Mesendoderm (in vitro differentiated cells): ENCODE results near the gene NCF4. TPM values are rescaled to one million over a fixed set of nuclear protein-coding genes. Genes with fewer than 3 reads are reported as not detected.

ENCODE experiments used
- DNase-seq: peaks from one replicate; pipeline ENCODE4 v3.0.0; 2013
- H2AK5ac ChIP-seq: 2 replicates; pipeline ENCODE4 v1.6.1; 2013; ENCODE audit warnings: low read length, inconsistent platforms
- H2BK120ac ChIP-seq: 2 replicates; pipeline ENCODE4 v1.6.1; 2013; ENCODE audit warnings: low read depth, mild to moderate bottlenecking, low read length, moderate library complexity, mixed read lengths
- H2BK15ac ChIP-seq: replicated peaks from 2 replicates; pipeline ENCODE4 v1.6.1; 2013; ENCODE audit warnings: low read depth, mild to moderate bottlenecking, moderate library complexity
- H2BK5ac ChIP-seq: 2 replicates; pipeline ENCODE4 v1.6.1; 2013; ENCODE audit warnings: low read length, inconsistent platforms
- H3K18ac ChIP-seq: 2 replicates; pipeline ENCODE4 v1.6.1; 2013; ENCODE audit warnings: mild to moderate bottlenecking, low read length, mixed read lengths
- H3K23ac ChIP-seq: one replicate; pipeline ENCODE4 v1.6.1; 2013; ENCODE audit warnings: low read length
- H3K27ac ChIP-seq: 2 replicates; pipeline ENCODE4 v1.5.1; 2013; ENCODE audit warnings: low read depth, mild to moderate bottlenecking, inconsistent platforms, low read length, moderate library complexity
- H3K27me3 ChIP-seq: 2 replicates; pipeline ENCODE4 v1.6.1; 2013; ENCODE audit warnings: low read length, control low read depth, mild to moderate bottlenecking, inconsistent platforms; ENCODE audit not compliant: insufficient read depth, poor library complexity
- H3K36me3 ChIP-seq: 2 replicates; pipeline ENCODE4 v1.6.1; 2013; ENCODE audit warnings: low read length, inconsistent platforms; ENCODE audit not compliant: control insufficient read depth, insufficient read depth
- H3K4ac ChIP-seq: one replicate; pipeline ENCODE4 v1.6.1; 2013; ENCODE audit warnings: low read depth, mild to moderate bottlenecking, low read length, moderate library complexity
- H3K4me1 ChIP-seq: 2 replicates; pipeline ENCODE4 v1.6.1; 2013; ENCODE audit warnings: low read depth, low read length, inconsistent platforms; ENCODE audit not compliant: control insufficient read depth
- H3K4me2 ChIP-seq: 2 replicates; pipeline ENCODE4 v1.6.1; 2013; ENCODE audit warnings: low read length
- H3K4me3 ChIP-seq: 2 replicates; pipeline ENCODE4 v1.5.1; 2013; ENCODE audit warnings: mild to moderate bottlenecking, low read length
- H3K56ac ChIP-seq: one replicate; pipeline ENCODE4 v1.6.1; 2013; ENCODE audit warnings: low read length
- H3K79me1 ChIP-seq: 2 replicates; pipeline ENCODE4 v1.6.1; 2013; ENCODE audit warnings: low read length, inconsistent platforms
- H3K79me2 ChIP-seq: 2 replicates; pipeline ENCODE4 v1.6.1; 2013; ENCODE audit warnings: mild to moderate bottlenecking, low read length; ENCODE audit not compliant: control insufficient read depth, insufficient read depth
- H3K9ac ChIP-seq: 2 replicates; pipeline ENCODE4 v1.6.1; 2013; ENCODE audit warnings: low read length, inconsistent platforms
- H4K5ac ChIP-seq: one replicate; pipeline ENCODE4 v1.6.1; 2013; ENCODE audit warnings: low read length
- H4K8ac ChIP-seq: one replicate; pipeline ENCODE4 v1.6.1; 2013; ENCODE audit warnings: low read depth, mild to moderate bottlenecking, control low read depth, low read length, moderate library complexity
- WGBS: extraction: QIAGEN DNeasy Blood & Tissue Kit; methylation state at CpG from one replicate; pipeline ENCODE4 v1.1.7; 2013; ENCODE audit warnings: low lambda C conversion rate, missing lambda C conversion rate; ENCODE audit not compliant: insufficient coverage; ENCODE audit errors: extremely low coverage; 5-methylcytosine and 5-hydroxymethylcytosine counted together
- polyA plus RNA-seq, 2 experiments: library from polyadenylated mRNA; stranded (reverse); fragments of 200-250 nt; gene quantifications; one replicate each; pipeline ENCODE4 v1.2.3, GENCODE V29; 2013

The NCF4 gene
- not detected for polyA plus RNA-seq (2013, experiment 1 of 2)
- not detected for polyA plus RNA-seq (2013, experiment 2 of 2)

DNA sequence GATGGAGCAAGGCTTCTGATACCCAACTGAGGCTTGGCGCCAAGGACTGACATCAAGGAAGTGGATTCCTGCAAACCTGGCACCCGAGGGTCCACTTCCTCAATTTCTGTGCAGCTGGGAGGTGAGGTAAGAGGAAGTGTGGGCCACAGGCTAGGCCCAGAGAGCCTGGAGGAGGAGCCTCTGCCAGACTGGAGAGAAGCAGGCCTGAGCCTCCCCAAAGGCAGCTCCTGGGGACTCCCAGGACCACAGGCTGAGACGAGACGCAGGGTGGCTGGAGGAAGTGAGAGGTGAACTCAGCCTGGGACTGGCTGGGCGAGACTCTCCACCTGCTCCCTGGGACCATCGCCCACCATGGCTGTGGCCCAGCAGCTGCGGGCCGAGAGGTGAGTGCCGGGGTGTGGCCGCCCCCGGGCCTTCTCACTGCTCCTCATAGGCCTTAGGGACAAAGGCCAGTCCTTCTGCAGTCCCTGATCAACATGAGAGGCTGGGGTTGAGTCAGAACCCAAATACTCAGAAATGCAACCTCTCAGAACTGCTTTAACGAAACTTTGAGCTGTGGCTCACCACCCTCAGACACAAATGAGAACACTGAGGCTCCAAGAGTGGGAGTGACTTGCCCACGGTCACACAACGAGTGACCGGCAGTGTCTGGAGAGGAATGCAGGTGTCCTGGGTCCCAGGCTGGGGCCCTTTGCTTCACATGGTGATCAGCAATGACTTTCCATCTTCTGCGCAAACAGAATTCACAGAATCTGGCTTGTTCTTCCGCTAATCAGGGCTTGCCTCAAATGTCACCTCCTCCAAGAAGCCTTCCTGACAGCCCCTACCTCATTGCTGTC, at the start of gene NCF4:
Gene NCF4, plus strand, starts transcription at position 186 of the 839 bp plus-strand sequence. Its CDS starts 166 bp downstream, at position 352.
- Histone ChIP-seq H3K9ac (no peak within 1 kb of the TSS), H2BK15ac (no peak within 1 kb of the TSS), H3K27ac (no peak within 1 kb of the TSS), H3K56ac (no peak within 1 kb of the TSS), H2BK120ac (no peak within 1 kb of the TSS), H3K23ac (no peak within 1 kb of the TSS), H3K79me1 (no peaks in the 10 kb centered on the region), H2AK5ac (no peak within 1 kb of the TSS), H3K4ac (no peak within 1 kb of the TSS), H4K5ac (no peak within 1 kb of the TSS), H3K27me3 (no peaks in the 10 kb centered on the region), H3K79me2 (no peaks in the 10 kb centered on the region), H3K4me3 (no peak within 1 kb of the TSS), H3K4me2 (no peak within 1 kb of the TSS), H3K36me3 (no peaks in the 10 kb centered on the region), H4K8ac (no peak within 1 kb of the TSS), H3K18ac (no peak within 1 kb of the TSS), H2BK5ac (no peak within 1 kb of the TSS), H3K4me1 (peaks cover 1% of the 10 kb centered on the region)
- WGBS = no CpG with 5 or more reads among the region's 17 CpGs
- DNase-seq = no peak

GRCh38 chr22:36811094-36811800, 49.6 kb upstream of the NCF4 start:
- H3K27ac ChIP-seq = no peak overlapping the region
- no peaks in the 10 kb centered on the region for H3K4me1 ChIP-seq
- H3K27me3 ChIP-seq = peaks cover 7% of the 10 kb centered on the region
- no CpG with 5 or more reads among the region's 3 CpGs for WGBS
- no peak overlapping the region for H4K5ac ChIP-seq
- no peak overlapping the region for H3K9ac ChIP-seq
- H2BK5ac ChIP-seq = no peak overlapping the region
- H3K4ac ChIP-seq = no peak overlapping the region
- H3K4me3 ChIP-seq = no peak overlapping the region
- H3K79me2 ChIP-seq = no peaks in the 10 kb centered on the region
- no peaks in the 10 kb centered on the region for H3K36me3 ChIP-seq
- H2BK120ac ChIP-seq = no peak overlapping the region
- no peak overlapping the region for H3K23ac ChIP-seq
- H2BK15ac ChIP-seq = no peak overlapping the region
- no peak overlapping the region for H2AK5ac ChIP-seq
- H3K79me1 ChIP-seq = no peaks in the 10 kb centered on the region
- no peak overlapping the region for H3K4me2 ChIP-seq
- DNase-seq = no peak
- no peak overlapping the region for H3K18ac ChIP-seq
- no peak overlapping the region for H3K56ac ChIP-seq
- no peak overlapping the region for H4K8ac ChIP-seq

GRCh38 chr22:36814801-36815200, 46.0 kb upstream of the NCF4 start:
- Histone ChIP-seq H3K27ac (no peak overlapping the region), H3K4me2 (no peak overlapping the region), H3K18ac (no peak overlapping the region), H2AK5ac (no peak overlapping the region), H4K8ac (no peak overlapping the region), H3K4ac (no peak overlapping the region), H3K4me3 (no peak overlapping the region), H4K5ac (no peak overlapping the region), H3K79me1 (no peaks in the 10 kb centered on the region), H3K79me2 (no peaks in the 10 kb centered on the region), H3K36me3 (no peaks in the 10 kb centered on the region), H3K4me1 (no peaks in the 10 kb centered on the region), H2BK120ac (no peak overlapping the region), H3K27me3 (peaks cover 11% of the 10 kb centered on the region), H3K23ac (no peak overlapping the region), H3K9ac (no peak overlapping the region), H2BK5ac (no peak overlapping the region), H2BK15ac (no peak overlapping the region), H3K56ac (no peak overlapping the region)
- no CpG with 5 or more reads among the region's 10 CpGs for WGBS
- DNase-seq = no peak

DNA sequence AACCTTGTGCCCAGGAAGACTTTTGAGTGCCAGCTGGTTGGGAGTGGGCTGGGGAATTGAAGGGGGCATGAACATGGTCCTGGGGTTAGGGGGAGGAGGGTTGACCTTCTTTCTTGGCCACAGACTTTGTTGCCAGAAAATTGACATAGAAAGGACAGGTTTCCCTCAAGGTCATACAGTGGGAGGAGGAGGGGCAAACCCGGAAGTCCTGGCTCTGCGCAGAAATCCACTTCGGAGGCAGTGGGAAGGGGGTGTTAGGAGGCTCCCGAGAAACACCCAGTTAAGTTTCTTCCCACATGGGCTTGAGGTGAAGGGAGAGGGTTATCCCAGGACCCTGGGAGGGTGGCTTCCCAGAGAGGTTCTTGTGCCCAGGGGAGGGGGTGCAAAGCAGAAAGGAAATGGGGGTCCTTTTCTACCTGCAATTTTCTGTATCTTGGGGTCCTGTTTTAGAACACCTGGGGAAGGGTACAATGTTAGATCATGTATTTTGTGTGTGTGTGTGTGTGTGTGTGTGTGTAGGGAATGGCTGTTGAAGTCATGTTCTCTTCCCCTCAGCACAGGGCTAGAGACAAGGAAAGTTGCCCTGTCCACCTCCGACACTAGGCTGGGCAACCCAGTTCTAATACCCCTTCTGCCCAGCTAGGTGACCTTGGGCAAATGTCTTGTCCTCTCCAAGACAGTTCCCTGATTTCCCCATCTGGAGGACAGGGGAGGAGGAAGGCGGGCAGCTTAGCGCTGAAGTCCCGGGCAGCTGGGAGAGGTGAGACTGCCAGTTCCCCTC, 45.1 kb upstream of the NCF4 start:
- no peak overlapping the region for H3K4me3 ChIP-seq
- WGBS = no CpG with 5 or more reads among the region's 8 CpGs

DNA sequence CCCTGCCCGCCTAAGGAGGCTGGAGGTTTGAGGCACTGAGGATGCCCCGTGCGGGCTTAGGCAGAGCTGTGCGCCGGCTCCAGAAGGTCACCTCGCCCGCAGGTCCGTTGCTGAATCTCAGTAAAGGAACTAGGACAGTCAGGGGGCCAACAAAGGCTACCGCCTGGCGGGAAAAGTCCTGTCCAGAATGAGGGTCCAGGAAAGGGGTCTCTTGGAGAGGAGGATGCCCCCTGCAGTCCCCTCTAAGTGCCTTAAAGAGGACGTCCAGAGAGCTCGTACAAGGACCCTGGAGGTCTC, 44.5 kb upstream of the NCF4 start:
- H2BK15ac ChIP-seq = no peak overlapping the region
- DNase-seq = peak; percentile 25
- H3K79me2 ChIP-seq = no peaks in the 10 kb centered on the region
- H3K27ac ChIP-seq = no peak overlapping the region
- peak overlapping the region; percentile 17 for H3K56ac ChIP-seq
- peak overlapping the region; percentile 39 for H3K9ac ChIP-seq
- no peak overlapping the region for H3K18ac ChIP-seq
- H2BK5ac ChIP-seq = no peak overlapping the region
- H3K79me1 ChIP-seq = no peaks in the 10 kb centered on the region
- H3K23ac ChIP-seq = no peak overlapping the region
- no peak overlapping the region for H4K5ac ChIP-seq
- no peaks in the 10 kb centered on the region for H3K4me1 ChIP-seq
- H2AK5ac ChIP-seq = no peak overlapping the region
- no peak overlapping the region for H3K4me3 ChIP-seq
- no peak overlapping the region for H3K4ac ChIP-seq
- H2BK120ac ChIP-seq = no peak overlapping the region
- peak overlapping the region; percentile 90 for H3K4me2 ChIP-seq
- H3K36me3 ChIP-seq = no peaks in the 10 kb centered on the region
- H3K27me3 ChIP-seq = peaks cover 11% of the 10 kb centered on the region
- H4K8ac ChIP-seq = no peak overlapping the region
- no CpG with 5 or more reads among the region's 12 CpGs for WGBS

More for the DNA sequence above, 45.1 kb upstream of the NCF4 start:
- Histone ChIP-seq H3K4me2 (peak overlapping the region; percentile 90), H2BK120ac (no peak overlapping the region), H3K27me3 (peaks cover 11% of the 10 kb centered on the region), H3K79me1 (no peaks in the 10 kb centered on the region), H2AK5ac (no peak overlapping the region), H3K9ac (no peak overlapping the region), H3K36me3 (no peaks in the 10 kb centered on the region), H3K18ac (no peak overlapping the region), H3K23ac (no peak overlapping the region), H2BK5ac (no peak overlapping the region), H3K4ac (no peak overlapping the region), H3K4me1 (no peaks in the 10 kb centered on the region), H3K56ac (peak overlapping the region; percentile 17), H2BK15ac (no peak overlapping the region), H4K5ac (no peak overlapping the region), H3K27ac (no peak overlapping the region), H3K79me2 (no peaks in the 10 kb centered on the region), H4K8ac (no peak overlapping the region)
- no peak for DNase-seq
